GM21367 (cell line): ENCODE data around the gene MAU2.

Experiments
- ATAC-seq: cut with Tn5 transposase; IDR thresholded peaks from one replicate; pipeline ENCODE4 v1.9.1; 2021; ENCODE audit not compliant: unreplicated experiment

Gene MAU2

GRCh38 chr19:19407633-19407930, 87.0 kb downstream of the MAU2 start:
- no peak for ATAC-seq
